Stimulated activated CD8-positive, alpha-beta memory T cell treated with anti-CD3 and anti-CD28 coated beads, Interleukin-15, amount 100 ng/mL, for 1 hour (primary cell): ENCODE results near the gene FMR1.

ENCODE experiments used
- DNase-seq: peaks from one replicate; pipeline ENCODE4 v3.0.0-alpha.2; 2020; ENCODE audit warnings: low read depth

Gene FMR1

GRCh38 chrX:147916375-147916968 is 4.8 kb downstream of the FMR1 start:
- no peak for DNase-seq

GRCh38 chrX:147917700-147918695 is 6.3 kb downstream of the FMR1 start:
- no peak for DNase-seq

DNA sequence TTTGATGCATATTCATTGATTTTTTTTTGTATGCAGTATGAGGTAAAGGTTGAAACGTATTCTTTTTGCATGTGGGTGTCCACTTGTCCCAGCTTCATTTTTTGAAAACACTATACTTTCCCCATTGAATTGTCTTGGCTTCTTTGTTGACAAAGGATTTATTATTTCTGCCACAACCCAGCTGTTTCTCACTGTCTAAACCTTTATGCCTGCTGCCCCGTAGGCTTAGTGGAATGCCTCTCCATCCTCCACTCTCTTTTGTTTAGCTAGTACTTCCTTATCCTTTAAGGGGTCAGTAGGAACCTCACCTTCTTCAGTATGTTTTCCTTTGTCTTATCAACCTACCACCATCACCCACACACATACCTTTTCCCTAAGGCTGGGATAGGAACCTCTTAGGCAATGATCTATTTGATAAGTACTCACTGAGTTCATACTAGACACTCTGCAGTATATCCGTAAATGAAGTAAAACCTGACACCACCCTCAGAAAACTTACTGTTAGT is 8.5 kb downstream of the FMR1 start:
- DNase-seq: no peak

DNA sequence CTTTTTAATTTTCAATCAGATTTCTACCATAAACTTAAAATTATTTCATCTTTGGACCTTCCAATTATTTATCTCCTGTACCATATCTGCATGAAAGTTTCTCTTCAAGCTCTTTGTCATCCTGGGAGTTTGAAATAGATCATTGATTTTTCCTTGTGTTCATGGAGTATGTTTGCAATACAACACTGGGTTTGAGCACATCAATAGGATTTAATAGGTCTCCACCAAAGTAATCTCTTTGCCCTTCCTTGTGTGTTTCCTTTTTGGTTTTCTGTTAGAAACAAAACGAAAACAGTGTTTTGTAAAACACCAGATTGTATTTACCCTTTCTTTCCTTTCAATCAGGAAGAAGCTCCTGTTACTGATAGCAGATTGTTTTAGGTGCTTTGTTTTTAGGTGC is 11.9 kb downstream of the FMR1 start:
- no peak for DNase-seq

GRCh38 chrX:147927256-147927655 is 15.5 kb downstream of the FMR1 start:
- DNase-seq: no peak

- no peak for DNase-seq
These were observed 22.1 kb downstream of the FMR1 start for GRCh38 chrX:147933815-147934214.

DNA sequence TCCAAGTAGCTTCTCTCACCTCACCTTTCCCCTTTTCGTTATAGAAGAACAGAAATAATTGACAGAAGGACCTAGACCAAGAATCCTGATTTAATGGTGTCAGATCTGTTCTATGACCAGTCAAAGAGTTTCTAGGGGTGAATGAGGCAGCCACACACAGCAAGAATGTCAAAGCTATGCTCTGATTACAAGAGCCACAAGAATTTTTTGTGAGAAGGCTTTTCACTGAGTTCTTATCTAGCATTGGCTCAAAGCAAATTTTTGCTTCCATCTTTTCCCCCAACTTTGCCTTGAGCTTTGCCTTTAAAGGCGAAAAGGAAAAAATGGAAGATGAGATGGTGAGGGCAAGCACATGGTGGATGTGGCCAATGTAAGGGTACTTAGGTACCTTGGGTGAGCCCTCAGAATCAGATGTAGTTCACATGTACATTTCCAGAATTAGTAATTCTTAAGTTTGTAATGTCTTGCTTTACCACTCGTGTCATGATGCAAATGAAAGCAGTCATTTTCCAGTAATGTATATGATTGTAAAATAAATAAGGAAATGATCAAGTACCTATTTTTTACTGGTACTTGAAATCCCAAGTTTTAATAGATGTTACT is 23.5 kb downstream of the FMR1 start:
- DNase-seq: no peak

- no peak for DNase-seq
These were observed 33.6 kb downstream of the FMR1 start for GRCh38 chrX:147945286-147945685.

- no peak for DNase-seq
These were observed 36.8 kb downstream of the FMR1 start for GRCh38 chrX:147948531-147948930.

DNA sequence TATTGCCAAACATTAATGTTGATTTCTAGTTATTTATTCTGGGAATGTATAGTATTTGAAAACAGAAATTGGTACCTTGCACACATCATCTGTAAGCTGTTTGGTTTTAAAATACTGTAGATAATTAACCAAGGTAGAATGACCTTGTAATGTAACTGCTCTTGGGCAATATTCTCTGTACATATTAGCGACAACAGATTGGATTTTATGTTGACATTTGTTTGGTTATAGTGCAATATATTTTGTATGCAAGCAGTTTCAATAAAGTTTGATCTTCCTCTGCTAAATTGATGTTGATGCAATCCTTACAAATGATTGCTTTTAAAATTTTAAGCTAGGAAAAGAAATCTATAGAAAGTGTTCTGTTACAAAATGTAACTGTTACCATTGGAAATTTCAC is 38.6 kb downstream of the FMR1 start:
- DNase-seq: no peak

DNA sequence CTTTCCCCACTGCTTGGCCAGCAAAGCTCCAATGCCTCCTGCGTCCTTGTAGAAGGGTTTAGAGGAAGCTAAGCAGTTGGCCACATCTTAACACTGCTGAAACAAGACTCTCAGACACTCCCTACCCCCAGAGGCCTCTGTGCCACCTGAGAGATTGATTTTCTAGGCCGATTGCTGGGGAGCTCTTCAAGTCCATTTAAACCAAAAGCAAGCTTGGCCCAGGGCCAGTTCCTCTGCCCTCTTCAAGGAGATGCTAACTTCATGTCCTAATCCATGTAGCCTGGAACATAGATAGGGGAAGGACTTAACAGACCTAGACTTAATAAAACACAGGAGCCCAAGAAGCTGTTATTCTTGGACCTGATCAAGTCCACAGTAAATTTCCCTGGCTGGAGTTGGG is 42.3 kb downstream of the FMR1 start:
- DNase-seq: no peak

DNA sequence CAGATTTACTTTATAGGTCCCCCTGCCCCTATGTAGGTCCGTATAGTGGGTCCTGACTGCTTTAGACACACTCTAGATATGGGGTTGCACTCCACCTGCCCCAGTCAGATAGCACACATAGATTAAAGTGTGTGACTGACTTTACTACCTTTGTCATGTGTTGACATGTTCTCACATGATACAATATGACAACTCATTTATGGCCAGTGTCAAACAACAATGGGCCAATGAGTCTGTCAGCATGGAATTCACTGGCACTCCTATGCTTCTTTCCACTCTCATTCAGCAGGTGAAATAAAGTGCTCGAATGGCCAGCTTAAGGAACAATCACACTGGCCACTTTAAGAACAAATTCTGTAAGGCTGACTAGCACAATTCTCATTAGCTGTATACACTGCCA is 45.6 kb downstream of the FMR1 start:
- no peak for DNase-seq

GRCh38 chrX:147958291-147958690 is 46.6 kb downstream of the FMR1 start:
- DNase-seq: no peak

GRCh38 chrX:147960722-147961121 is 49.0 kb downstream of the FMR1 start:
- DNase-seq: no peak

DNA sequence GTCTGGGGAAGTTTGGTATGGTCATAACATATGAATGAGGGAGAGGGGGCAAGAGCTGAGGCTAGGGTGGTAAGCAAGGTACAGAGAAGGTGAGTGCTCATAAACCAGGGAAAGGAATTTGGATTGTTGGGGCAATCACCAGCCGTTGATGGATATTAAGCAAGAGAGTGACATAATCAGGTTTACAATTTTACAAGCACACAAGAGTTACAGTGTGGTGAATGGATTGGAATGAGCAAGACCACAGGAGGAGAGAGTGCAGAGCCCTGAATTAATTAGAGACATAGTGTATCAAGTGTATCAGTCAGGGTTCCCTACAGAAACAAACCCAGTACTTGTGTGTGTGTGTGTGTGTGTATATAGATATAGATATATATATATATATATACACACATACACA is 50.8 kb downstream of the FMR1 start:
- no peak for DNase-seq

DNA sequence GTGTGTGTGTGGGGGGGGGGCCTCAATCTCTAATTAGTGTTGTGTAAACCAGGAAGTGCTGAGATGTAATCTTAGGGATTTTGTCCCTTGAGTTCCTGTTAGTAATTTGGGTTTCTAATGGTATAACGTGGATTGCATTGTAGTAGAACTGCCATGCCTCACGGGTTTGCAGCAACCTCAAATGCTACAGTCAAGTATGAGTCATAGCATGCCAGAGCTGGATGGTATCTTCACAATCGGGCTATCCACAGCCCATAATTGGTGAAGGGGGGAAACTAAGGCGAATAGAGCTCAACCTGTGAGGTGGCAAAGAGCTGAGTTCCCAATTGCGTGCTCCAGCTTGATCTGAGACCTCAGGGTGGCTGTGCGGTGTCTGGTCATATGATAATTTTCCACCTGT is 67.2 kb downstream of the FMR1 start:
- DNase-seq: no peak

GRCh38 chrX:147981038-147981752 is 69.5 kb downstream of the FMR1 start, which contains the start of gene FMR1NB:
Gene FMR1NB, plus strand, starts transcription at chrX:147981337. Its CDS starts 66 bp downstream, at chrX:147981403.
- DNase-seq: no peak
